PC-3 (cell line): ENCODE measurements around the gene TNFAIP3.

Experiments
- EZH2 ChIP-seq: fragments of 300-600 bp; sonication (generic); IDR thresholded peaks from one replicate; pipeline ENCODE4 v1.6.1; 2017; ENCODE audit warnings: antibody characterized with exemption, mild to moderate bottlenecking, low read length; ENCODE audit not compliant: unreplicated experiment
- EZH2phosphoT487 ChIP-seq: fragments of 300-600 bp; sonication (generic); IDR thresholded peaks from 2 replicates; pipeline ENCODE4 v1.6.1; 2018; ENCODE audit warnings: mild to moderate bottlenecking, antibody characterized with exemption, low read length, borderline replicate concordance
- TF ChIP-seq, protein P1 (sequence below): fragments of 300-600 bp; sonication (generic); conservative IDR thresholded peaks from 2 replicates; pipeline ENCODE4 v1.5.1; 2017; ENCODE audit warnings: antibody characterized with exemption, low read depth, mild to moderate bottlenecking, low read length

DNA sequence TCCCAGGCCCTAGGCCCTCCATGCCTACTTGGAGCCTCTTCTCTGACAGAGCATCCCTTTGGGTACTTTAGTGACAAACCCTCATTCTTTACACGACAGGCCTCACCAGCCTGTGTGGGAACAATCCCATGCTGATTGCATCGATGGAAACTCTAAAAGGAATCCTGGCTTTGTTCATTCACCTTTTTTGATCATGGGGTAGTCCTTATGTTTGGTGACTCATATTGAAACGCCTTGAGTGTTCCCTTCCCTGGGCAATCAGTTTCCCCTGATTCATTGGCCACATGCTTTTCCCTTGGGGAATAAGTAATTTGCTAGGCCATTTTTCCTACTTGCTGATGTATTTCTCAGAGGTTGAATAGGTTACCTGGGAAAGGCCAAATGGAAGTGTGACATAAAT, 14.7 kb upstream of the TNFAIP3 start:
- TF ChIP-seq, protein P1, sequence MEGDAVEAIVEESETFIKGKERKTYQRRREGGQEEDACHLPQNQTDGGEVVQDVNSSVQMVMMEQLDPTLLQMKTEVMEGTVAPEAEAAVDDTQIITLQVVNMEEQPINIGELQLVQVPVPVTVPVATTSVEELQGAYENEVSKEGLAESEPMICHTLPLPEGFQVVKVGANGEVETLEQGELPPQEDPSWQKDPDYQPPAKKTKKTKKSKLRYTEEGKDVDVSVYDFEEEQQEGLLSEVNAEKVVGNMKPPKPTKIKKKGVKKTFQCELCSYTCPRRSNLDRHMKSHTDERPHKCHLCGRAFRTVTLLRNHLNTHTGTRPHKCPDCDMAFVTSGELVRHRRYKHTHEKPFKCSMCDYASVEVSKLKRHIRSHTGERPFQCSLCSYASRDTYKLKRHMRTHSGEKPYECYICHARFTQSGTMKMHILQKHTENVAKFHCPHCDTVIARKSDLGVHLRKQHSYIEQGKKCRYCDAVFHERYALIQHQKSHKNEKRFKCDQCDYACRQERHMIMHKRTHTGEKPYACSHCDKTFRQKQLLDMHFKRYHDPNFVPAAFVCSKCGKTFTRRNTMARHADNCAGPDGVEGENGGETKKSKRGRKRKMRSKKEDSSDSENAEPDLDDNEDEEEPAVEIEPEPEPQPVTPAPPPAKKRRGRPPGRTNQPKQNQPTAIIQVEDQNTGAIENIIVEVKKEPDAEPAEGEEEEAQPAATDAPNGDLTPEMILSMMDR, result no peak
- no peak for TF ChIP-seq EZH2
- no peak for TF ChIP-seq EZH2phosphoT487
